CD4-positive, alpha-beta T cell treated with Interleukin-12 subunit alpha and Interleukin-12 subunit beta, for 1 hour (primary cell): ENCODE results near the gene EVC2.

Source experiments
- DNase-seq: peaks from one replicate; pipeline ENCODE4 v3.0.0-alpha.2; 2020

The EVC2 gene

DNA sequence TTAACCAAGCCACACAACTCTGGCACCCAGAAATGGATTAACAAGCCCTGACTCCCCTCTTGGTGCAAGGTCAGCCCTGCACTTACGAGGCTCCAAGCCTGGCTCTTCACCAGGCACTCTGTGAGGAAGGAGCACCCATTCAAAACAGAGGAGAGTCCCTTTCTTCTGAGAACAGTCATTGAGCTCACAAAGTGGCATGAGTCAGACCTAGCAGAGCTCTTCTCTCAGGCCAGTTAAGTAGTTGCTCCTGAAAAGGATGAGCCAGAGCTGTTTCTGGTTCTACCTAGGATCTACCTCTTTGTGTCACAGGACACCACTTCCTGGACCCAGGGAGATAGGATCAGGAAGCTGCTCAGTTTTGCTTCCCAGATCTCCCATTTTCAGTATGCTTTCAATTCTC lies 48.2 kb downstream of the EVC2 start:
- no peak for DNase-seq

DNA sequence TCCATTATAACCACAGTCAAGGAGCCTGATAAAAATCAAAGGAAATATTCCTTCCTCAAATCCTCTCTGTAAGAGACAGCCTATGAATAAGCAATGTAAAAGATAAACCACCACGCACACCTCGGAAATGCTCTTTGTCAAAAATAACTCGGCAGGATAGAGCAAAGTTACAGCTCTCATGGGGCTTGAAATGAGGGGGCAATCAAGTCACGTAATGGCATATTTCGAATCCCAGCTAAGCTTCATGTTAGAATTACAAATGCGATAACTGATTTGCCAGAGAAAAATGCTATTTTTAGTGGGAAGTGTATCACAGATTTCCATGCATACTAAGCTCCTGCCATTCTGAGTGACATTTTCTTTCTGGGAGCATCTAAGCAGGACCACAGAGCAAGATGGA lies 49.4 kb downstream of the EVC2 start:
- no peak for DNase-seq

DNA sequence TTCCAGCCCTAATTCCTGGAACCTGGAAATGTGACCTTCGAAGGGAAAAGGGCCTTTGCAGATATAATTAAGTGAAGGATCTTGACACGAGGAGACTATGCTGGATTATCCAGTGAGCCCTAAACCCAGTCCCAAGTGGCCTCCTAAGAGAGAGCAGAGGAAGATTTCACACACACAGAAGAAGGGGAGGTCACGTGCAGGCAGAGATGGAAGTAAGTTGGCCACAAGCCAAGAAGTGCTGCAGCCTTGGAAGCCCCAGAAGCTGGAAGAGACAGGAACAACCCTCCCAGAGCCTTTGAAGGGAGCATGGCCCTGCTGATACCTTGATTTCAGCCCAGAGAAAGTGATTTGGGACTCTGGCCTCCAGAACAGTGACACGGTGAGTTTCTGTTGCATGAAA lies 51.9 kb downstream of the EVC2 start:
- DNase-seq: no peak

DNA sequence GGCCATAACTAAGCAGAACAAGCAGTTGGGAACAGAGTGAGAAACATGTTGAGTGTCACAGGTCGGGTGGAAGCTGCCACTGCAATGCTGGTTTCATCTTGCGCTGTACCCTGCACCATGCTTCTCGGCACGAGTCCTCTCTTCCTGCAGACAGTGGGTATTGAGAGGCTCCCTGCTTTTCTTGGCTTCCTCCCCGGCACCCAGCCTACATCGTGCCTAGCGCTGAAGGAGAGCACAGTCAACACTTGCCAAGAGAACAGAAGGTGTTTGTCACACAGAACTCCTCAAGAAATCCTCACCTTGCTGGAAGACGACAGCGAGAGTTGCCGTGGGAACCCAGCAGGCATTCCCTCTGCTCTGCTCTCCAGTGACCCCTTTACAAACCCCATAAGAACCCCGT lies 53.6 kb downstream of the EVC2 start:
- no peak for DNase-seq

DNA sequence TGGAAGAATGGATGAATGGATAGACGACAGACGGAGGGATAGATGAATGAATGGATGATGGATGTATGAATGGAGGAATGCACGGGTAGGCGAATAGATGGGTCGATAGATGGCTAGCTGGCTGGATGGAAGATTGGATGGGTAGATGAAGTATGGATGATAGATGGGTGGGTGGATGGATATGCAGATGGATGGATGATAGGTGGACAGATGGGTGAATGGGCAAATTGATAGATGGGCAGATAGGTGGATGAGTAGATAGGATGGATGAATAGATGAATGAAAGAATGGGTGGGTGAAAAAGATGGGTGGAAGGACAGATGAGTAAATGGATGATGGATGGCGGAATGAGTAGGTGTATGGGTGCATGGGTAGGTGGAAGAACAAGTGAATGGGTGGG lies 57.3 kb downstream of the EVC2 start:
- DNase-seq: no peak

DNA sequence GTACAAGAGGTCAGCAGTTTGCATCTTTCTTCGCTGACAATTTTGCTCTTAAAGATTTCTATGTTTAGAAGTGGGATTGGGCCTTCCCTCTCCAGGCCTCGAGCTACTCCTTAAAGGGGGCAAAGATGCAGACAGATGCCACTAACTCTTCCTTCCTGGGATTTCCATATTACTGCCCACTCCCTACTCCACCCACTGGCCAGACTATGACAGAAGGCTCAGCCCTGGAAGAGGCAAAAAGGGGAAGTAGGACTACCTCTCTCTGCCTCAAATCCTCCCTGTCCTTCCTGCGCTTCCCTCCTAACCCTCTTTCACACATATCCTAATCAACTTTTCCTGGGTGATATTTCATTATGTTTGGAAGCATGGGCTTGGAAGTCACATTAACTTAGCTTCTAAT lies 58.3 kb downstream of the EVC2 start:
- DNase-seq: no peak

DNA sequence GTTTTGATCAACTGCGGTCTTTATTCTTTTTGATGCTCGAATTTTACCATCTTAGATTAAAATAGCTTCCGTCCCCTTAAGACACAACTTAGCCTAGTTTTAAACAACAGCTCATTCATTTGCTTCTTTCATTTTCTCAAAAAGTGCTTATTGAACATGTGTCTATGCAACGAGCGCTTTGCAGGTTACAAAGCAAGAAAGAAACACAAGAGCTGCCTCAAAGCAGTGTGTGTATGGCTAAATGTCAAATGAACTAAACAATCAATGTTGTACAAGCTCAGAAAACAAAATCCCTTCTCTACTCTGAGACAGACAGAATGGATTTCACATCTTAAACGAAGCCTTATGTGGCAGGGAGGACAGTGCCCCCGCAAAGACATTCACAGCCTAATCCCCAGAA lies 61.0 kb downstream of the EVC2 start:
- DNase-seq: no peak

DNA sequence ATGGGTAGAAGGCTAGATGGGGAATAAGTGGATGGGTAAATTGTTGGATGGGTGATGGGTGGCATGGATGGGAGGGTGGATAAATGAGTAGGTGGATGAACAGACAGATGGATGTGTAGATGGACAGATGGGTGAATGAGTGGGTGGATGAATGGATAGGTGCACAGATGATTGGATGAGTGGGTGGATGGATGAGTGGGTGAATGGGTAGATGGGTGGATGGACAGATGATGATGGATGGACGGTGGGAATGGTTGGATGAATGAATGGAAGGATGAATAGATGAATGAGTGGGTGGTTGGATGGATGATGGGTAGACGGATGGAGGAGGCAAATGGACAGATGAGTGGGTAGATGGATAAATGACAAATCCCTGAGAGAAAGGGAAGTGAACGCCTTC lies 68.3 kb downstream of the EVC2 start:
- no peak for DNase-seq

DNA sequence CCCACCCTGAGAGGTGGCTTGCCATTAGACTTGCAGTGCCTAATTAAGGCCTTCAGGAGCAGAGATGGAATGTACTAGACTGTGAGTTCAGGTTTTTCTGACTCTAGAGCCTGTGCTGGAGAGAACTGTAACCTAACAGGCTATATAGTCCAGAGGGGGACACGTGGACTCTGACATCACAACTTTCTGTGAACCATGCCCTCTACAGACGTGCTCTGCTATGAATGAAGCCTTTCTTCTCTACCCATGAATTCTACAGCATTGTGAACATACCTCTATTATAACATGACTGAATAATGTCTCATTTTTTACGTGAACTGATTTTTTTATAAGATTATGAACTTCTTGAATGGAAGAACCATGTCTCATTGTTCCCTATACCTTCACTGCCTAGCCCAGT lies 68.8 kb downstream of the EVC2 start:
- DNase-seq: no peak

DNA sequence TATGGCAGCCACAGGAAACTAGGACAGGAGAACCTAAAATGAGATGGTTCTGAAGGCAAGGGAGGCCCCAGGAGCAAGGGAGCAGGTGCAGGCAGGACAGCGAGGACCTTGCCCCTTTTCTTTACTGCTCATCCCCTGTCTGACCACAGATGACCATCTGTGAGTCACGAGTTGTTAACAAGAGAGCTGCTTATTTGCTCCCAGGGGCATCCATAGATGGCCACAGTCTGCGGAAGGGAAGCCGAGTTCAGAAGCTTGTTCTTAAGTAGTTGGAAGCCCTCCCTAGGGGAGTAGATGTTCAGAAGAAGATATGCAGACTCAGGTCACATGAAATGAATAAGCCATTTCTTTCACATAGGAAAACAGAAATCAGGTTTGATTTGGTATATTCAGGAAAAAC lies 69.4 kb downstream of the EVC2 start:
- no peak for DNase-seq

DNA sequence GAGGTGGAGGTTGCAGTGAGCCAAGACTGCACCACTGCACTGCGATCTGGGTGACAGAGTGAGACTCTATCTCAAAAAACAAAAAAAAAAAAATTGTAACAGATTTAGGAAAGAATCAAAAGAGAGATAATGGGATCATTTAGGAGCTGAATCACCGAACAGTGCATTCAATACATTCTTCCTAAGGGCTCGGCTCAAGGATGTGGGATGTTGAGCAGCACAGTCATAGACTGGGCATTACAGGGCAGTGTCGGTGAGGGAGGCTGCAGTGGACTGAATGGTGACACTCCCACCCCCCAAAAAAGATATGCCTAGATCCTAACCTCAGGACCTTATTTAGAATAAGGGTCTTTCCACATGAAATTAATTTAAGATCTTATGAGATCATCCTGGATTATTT lies 70.0 kb downstream of the EVC2 start:
- no peak for DNase-seq

DNA sequence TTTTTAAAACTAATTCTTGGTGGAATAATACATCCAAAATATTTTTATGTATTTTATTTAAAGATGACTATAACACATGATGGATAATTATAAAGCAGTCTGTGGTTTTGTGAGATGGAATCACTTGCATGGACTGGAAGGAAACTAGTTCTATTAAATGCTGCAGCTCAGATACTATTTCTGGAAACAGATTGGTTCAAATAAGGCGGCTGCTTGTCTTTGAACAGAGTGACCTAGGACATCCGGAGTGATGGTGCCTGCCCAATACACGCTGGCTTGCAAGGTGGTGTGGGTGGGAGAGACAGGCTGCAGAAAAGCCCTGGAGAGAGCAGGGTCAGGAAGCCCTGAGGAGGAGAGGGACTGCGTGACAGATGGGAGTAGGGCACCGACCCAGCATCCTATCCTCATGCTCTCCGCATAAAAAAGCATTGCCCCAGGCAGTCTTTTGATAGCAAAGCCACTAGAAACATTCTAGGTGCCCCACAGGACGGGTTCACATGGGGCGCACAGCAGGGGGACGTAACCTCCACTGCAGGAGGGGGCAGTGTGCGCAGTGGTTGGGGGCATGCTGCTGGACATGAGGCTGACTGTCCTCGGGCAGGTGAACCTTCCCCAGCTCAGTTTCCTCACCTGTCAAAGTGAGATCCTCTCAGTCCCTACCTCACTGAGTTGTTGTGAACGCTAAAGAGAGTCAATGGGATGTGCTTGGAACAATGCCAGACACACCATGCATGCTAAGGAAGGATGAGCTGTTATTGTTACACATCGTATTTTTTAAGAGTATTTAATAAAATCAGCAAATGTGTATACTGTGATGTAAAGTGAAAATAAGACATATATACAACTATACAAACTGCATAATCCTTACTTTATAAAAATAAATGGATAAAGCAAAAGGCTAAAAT lies 71.3 kb downstream of the EVC2 start:
- DNase-seq: no peak

DNA sequence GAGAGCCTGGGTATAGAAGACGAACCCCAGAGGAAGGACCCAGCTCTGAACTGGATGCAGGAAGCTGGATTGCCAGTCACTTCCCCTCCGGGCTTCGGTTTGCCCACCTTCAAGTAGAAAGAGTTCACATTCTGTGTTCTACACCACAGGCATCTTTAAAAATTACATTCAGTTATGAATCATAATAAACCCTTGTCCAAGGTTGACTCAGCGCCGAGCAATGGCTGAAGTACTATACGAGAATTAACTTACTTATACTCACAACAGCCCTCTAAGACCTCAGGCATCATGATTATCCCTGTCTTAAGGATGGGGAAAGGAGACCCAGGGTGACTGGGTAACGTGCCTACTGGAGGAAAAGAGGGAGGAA lies 72.5 kb downstream of the EVC2 start:
- no peak for DNase-seq

DNA sequence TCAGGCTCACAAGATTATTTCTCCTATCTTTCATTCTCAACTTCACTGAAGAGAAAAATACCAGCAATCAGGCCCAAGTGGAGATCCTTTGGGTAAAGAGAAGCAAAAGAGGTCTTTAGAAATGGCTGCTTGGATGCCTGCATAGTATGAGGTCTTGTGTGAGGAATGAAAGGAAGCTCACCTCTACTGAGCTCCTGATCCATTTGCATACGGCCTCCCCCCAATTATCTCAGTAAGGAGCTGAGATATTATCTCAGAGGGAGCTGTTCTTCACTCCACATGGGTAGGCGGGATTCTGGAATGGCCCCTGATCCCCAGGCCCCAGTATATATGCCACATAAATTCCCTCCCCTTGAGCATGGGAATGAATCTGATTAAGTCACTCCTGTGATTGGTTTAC lies 75.8 kb downstream of the EVC2 start:
- DNase-seq: no peak

DNA sequence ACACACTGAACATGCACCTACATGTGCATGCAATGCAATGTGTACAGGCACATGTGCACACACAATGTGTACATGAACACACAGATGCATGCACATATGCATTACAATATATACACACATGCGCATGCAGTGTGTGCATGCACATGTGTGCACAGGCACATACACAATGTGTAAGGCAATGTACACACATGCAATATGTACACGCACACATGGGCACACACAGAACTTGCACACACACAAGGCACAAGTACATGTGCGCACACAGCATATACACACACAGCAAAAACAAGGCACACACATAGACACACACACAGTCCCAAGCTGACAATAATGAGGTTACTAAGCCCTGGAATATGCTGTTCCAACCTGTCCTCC lies 76.3 kb downstream of the EVC2 start:
- no peak for DNase-seq

DNA sequence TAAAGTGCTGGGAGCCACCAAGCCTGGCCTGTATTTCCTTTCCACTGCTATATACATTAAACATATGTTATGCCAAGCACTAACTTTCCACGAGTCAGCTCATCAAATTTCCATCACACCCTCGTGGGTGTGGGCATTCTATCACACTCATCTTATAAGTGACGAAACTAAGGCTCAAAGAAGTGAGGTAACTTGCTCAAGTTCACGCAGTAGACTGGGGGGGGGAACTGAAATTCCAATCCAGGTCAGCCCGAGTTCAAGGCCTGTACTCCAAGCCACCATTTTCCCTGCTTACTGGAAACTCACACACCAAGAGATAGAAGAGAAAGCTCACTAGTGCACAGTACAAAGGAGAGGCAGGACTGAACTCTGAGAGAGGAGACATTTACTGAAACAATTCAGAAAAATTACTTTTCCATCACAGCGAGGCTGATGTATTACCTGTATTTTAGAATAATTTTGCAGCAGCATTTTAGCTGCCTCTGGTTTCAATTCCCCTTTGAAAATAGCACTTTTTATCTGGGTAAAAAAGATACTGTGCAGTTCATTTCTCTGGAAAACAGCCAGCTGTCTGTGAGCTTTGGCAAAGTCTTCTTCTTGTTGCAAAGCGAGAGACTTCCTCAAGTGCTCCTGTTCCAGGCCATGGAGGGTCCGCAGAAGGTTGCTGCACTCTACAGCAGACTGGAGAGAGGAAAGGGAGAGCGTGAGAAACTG lies 76.8 kb downstream of the EVC2 start:
- no peak for DNase-seq

DNA sequence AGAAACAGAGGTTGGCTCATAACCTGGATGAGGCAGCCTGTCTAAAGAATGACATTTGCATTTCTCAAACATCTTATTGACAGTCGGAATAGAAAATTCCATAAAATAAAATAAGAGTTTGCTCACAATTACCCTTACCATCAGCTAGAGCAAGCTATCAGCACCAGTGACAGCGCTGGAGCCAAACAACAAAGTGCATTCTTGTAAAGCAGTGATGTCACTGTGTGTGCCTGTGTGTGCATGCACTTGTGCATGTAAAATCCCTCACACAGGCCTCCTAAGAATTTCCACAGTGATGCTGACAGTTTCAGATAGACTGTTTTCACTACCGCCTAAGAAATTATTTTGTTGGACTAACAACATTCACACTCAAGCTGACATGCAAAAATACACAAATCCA lies 77.6 kb downstream of the EVC2 start:
- no peak for DNase-seq

DNA sequence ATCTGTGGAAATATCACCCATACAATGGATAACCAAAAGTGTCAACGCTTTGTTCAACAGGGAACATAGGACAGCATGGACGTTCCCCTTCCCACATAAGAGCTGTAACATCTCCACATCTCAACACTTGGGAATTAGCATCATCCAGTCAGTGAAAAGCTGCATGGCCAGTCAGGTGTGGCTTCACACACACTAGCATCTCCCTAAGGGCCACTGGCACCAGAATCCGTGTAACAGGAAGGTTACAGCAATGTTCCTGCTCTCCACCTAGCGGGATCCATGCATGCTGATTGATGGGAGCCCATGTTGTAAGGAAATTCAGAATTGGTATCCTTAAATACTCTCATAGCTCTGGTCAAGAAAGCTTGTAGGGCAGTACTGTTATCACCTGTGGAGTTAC lies 78.8 kb downstream of the EVC2 start:
- DNase-seq: no peak

DNA sequence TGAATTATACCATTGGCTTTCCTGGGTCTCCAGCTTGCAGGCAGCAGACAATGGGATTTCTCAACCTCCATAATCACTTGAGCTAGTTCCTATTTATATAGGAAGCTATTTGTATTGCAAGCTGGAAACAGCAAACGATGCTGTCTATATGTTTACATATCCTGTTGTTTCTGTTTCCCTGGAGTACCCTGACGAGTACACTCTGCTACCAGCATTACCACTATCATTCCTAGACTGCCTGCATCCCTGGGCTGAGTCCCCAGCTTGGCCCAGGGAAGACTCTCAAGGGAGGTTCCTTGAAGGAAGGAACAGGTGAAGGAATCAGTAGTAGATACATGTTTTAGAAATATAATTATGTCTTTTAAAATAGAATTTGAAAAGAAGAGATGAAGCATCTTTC lies 81.4 kb downstream of the EVC2 start:
- no peak for DNase-seq

DNA sequence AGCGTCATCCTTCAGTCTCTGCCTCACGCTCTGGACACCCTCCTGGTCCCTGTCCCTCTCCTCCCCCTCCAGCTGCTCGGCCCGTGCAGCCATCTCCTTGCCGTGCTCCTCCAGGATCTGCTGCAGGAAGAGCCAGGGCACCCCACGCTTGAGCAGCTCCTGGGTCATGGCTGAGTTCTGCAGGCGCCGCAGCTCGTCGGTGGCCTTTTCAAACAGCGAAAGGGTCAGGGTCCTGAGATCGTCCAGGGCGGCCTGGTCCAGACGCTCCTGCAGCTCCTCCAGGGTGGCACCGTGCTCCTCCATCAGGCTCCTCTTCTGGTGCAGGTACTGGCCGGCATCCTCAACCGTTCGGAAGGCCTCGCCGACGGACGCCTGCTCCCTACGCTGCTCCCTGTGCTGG lies 85.8 kb downstream of the EVC2 start:
- DNase-seq: no peak

DNA sequence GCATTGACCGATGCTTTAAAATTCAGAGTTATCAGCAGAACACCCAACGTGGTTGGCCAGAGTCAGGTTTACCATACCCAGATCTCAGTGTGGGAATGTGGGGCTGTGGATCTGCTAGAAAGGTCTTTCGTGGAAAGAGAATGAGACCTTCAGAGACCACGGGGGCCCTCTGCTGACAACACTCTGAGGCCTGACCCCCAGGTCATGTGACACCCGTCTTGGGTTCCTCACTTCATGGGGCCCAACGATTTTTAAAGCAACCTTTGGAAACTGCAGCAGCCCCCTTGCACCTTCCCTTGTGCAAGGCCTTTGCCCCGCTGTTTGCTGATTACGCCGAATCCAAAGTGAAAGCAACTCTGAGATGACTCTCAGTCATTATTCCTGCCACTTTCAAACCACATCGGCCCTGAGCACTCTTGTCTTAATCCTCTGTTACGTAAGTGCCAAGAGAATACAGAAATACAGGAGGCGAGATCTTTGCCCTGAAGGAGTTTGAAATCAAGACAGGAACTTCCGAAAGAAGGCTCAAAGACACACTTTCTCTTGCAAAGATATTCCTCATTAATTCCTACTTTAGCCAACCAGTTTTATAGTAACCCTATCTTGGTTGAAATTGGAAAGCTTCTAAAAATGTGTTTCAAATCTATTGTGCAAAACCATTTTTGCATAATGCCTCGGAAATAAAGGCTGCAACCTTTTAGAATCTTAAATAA lies 88.3 kb downstream of the EVC2 start:
- no peak for DNase-seq

DNA sequence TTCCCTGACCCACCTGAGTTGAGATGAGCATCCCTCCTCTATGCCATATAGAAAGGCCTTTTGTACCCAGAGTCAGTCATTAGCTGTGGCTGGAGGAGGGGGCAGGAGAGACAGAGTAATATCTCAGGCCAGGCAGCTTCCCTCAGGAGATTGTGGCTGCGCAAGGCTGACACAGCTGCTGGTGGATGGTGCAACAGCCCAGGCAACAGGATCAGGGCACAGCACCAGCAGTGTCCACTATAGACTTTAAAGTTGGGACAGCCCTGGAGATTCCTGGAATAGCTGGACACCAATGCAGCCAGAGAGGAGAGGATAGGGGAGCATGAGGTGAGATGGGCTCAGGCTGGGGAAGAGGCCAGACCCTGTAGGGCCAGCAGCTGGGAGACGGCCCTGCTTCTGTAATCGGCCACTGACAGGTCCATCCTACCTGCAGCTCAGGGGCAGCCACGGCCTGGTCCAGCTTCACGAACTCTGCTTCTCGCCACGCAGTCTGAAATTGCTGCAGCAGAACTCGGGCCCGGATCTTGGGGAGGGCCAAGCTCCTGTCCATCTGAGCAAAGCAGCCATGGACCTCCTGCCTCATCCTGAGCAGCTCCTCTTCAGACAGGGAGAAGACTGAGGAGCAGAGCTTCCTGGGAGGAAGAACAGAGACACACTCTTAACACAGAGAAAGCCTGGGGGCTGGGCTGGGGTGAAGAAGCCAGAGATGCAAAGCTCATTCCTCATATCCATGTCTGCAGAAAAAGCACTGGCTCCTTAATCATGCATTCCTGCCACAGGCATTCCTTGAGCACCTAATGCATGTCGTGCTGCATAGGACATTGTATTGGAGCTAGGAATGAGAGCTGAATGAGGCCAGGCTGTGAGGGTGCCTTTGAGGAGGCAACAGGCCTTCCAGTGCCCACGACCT lies 90.1 kb downstream of the EVC2 start:
- DNase-seq: no peak

DNA sequence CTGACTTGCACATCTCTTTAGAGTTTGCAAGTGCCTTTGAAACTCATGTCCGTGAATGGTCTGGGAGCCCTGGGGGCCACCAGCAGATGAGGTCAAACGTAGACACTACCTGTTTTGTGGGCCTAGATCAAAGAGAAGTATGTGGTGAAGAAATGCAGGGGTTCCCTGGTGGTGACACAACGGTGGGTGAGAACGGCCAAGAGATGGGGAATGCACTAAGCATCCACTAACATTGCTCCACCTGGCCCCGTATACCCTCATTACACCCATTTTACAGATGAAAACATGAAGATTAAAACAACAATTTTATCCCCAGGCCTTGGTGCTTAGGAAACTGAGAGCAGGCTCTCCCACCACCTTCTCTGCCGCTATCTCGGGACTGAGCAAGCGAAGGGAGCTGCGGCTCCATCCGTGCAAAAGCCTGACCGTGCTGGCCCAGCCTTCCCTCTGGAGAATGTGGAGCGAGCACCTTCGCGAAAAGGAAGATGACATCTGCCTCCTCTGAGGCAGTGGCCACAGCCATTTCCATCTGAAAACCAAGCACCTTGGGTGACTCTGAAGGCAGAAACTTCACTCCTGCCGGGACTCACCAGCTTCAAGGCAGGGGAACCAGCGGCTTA lies 91.9 kb downstream of the EVC2 start:
- DNase-seq: no peak
